ENCODE measurements around the gene CEND1. TPM values are rescaled to one million over a fixed set of nuclear protein-coding genes. Genes with fewer than 3 reads are reported as not detected.

The CEND1 gene
- total and polyA plus RNA-seq, 2 of the 4 experiments (the other 2 are of a cell fraction) = 0.90 to 4.0 TPM

- ChIA-PET CTCF (no interaction called here), POLR2A (ENCODE audit: unreplicated experiment) (interaction anchor here (0.5 to 1.8 kb wide), 10 partner anchors 8 to 156 kb away, joined by 4 to 13 read pairs (median 4); partner anchors contain the start of genes CRACR2B, PIDD1 and RPLP2)
- in situ Hi-C loops (cut with MboI; ENCODE audit: low sequenced_read_pairs) (no loop called here), intact Hi-C loops (cut with micrococcal nuclease) (no loop called here), dilution Hi-C loops (cut with HindIII; ENCODE audit: low sequenced_read_pairs, unreplicated experiment) (no loop called here)
- peaks cover 21% of the 10 kb centered on the region for H3K4me1 ChIP-seq (ENCODE audit: control insufficient read depth, insufficient read depth, low read length)
- peak overlapping the region; percentile 41; the same call in 1 of the 2 replicates for H2BK120ac ChIP-seq (ENCODE audit: low read depth, low read length)
- peak overlapping the region; percentile 73 for H2BK5ac ChIP-seq (ENCODE audit: low read depth, low read length, poor library complexity, severe bottlenecking)
- H2BK15ac ChIP-seq (ENCODE audit: low read depth, low read length) = peak overlapping the region; percentile 13; the same call in 1 of the 3 replicates
- H3K18ac ChIP-seq (ENCODE audit: low read depth, low read length) = peak overlapping the region; percentile 24; the same call in 1 of the 2 replicates
- peak overlapping the region; percentile 94 for H2AK9ac ChIP-seq (replicated peaks; ENCODE audit: low read depth, low read length, poor library complexity)
- BruUV-seq (replicated peaks) = no TSS peak
- H2BK20ac ChIP-seq (ENCODE audit: low read depth, low read length) = no peak overlapping the region
- peaks cover 16% of the 10 kb centered on the region for H3K36me3 ChIP-seq (ENCODE audit: control insufficient read depth, insufficient read depth, low read length)
- H3K4ac ChIP-seq (ENCODE audit: low read depth, low read length) = peak overlapping the region; percentile 37
- peak; percentile 96 for TF ChIP-seq POLR2A (IDR thresholded peaks at IDR 0.05; ENCODE audit: low read depth, low read length)
- 0 out of 2 replicates have a peak, but pooled peaks have one; percentile 9 for TF ChIP-seq CTCF (conservative IDR thresholded peaks at IDR 0.05; ENCODE audit: low read depth, low read length)
- TF ChIP-seq SMC3 (IDR thresholded peaks at IDR 0.05; ENCODE audit: low read depth, low read length) = no peak
- TF ChIP-seq NFE2L2 (IDR thresholded peaks at IDR 0.05; ENCODE audit: low read depth, low read length) = no peak
- peak; percentile 45; the same call in 1 of the 2 replicates for TF ChIP-seq MAZ (IDR thresholded peaks at IDR 0.05; ENCODE audit: borderline replicate concordance, low read depth, low read length)
- peak; percentile 91; the same call in 1 of the 2 replicates for TF ChIP-seq MXI1 (IDR thresholded peaks at IDR 0.05; ENCODE audit: borderline replicate concordance, low read depth, low read length)
- no peak for TF ChIP-seq RFX5 (IDR thresholded peaks at IDR 0.05; ENCODE audit: low read depth, low read length)
- peaks cover 28% of the 10 kb centered on the region for H4K20me1 ChIP-seq (ENCODE audit: insufficient read depth, low read length)
- H3K9me1 ChIP-seq (ENCODE audit: insufficient read depth, low read length) = peaks cover 13% of the 10 kb centered on the region
- peaks cover 19 to 29% of the 10 kb centered on the region in 2 experiments for H3K79me1 ChIP-seq (ENCODE audit: low read depth in 1 of 2, low read length in 2 of 2)
- H3K4me3 ChIP-seq (ENCODE audit: insufficient read depth, low read depth, low read length) = peak overlapping the region; percentile 87
- ATAC-seq (ENCODE audit: low read depth) (peak; percentile 90), DNase-seq (peak; percentile 73)
- peak overlapping the region; percentile 76 for H4K91ac ChIP-seq (ENCODE audit: insufficient read depth, low read depth, low read length)
- no peaks in the 10 kb centered on the region for H3K9me3 ChIP-seq (ENCODE audit: control insufficient read depth, insufficient read depth, low read length)
- H2AFZ ChIP-seq (replicated peaks; ENCODE audit: low read length, poor library complexity) = peak overlapping the region; percentile 95
- H3K27ac ChIP-seq (ENCODE audit: insufficient read depth, low read length) = peak overlapping the region; percentile 67
- peak overlapping the region; percentile 82 for H3K4me2 ChIP-seq (ENCODE audit: low read depth, low read length)
- H3K56ac ChIP-seq (ENCODE audit: extremely low read depth, insufficient read depth, low read length) = no peak overlapping the region
- peak overlapping the region; percentile 62 for H4K5ac ChIP-seq (ENCODE audit: low read depth, low read length)
- WGBS, 2 experiments (ENCODE audit: extremely low coverage in 2 of 2, insufficient read length in 1 of 2) = 0% methylated on average over 63 of the region's 96 CpGs; no CpG with 5 or more reads in 1 of the 2 experiments
- peak overlapping the region; percentile 43; the same call in 1 of the 2 replicates for H2AK5ac ChIP-seq (ENCODE audit: low read depth, low read length)
- peak overlapping the region; percentile 6; the same call in 1 of the 2 replicates for H3K14ac ChIP-seq (replicated peaks; ENCODE audit: low read depth, low read length)
- H4K8ac ChIP-seq (ENCODE audit: low read depth in 2 of 2, low read length in 2 of 2) = peak overlapping the region; percentile 59 to 83; a peak in 2 of 4 replicates
- H3K27me3 ChIP-seq (ENCODE audit: control insufficient read depth, insufficient read depth, low read length) = no peaks in the 10 kb centered on the region
- H3K23ac ChIP-seq (ENCODE audit: low read depth, low read length) = no peak overlapping the region
- peak overlapping the region; percentile 78 for H3K9ac ChIP-seq (ENCODE audit: low read depth, low read length)
Observed at GRCh38 chr11:819129-819931, 29.4 kb upstream of the CEND1 start.

All from IMR-90 (cell line).